Measurements from ENCODE around the gene TH. TPM values are rescaled to one million over a fixed set of nuclear protein-coding genes. Genes with fewer than 3 reads are reported as not detected.
A peak's percentile ranks its signal among the peaks of the same experiment; 100 is the strongest.

Gene TH
- polyA plus RNA-seq, 1 of the 3 experiments (the other 2 are of a cell fraction): not detected

DNA sequence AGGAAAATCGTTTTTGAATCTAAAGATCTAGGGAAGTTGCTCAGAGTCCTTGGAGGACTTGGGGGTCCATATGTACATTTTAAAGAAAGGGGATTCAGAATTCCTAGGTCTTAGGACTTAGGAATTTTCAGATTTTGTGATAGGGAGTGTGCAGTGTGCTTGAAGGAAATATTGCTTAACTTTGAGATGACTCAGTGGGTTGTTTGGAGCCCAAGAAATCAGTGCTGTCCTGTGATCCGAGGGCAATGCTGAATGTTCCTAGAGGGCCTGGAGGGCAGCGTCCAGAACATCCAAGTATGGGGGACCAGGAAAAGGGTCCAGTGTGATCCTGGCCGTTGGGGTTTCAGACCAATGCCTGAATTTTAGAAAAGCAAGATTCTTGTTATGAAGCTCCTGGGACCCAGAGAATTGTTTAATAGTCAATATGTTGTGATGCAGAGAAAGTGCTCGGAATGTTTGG is 29.3 kb downstream of the TH start:
- Histone ChIP-seq H4K20me1 (ENCODE audit: insufficient read depth) (no peaks in the 10 kb centered on the region), H3K4me1 (ENCODE audit: control insufficient read depth in 1 of 2, insufficient read depth in 2 of 2, low read depth in 1 of 2, low read length in 1 of 2) (no peaks in the 10 kb centered on the region; a peak in 1 of 4 replicates), H3K9me3 (no peaks in the 10 kb centered on the region), H3K27me3 (ENCODE audit: insufficient read depth) (peaks cover 72% of the 10 kb centered on the region), H2AFZ (ENCODE audit: low read depth) (no peak overlapping the region), H3K9ac (no peak overlapping the region), H3F3A (replicated peaks; ENCODE audit: insufficient read depth) (peaks cover 8% of the 10 kb centered on the region), H3K4me2 (no peak overlapping the region), H3K79me2 (ENCODE audit: insufficient read depth) (no peaks in the 10 kb centered on the region), H3K36me3 (replicated peaks in 1 of 2; ENCODE audit: control insufficient read depth in 1 of 2, insufficient read depth in 2 of 2, low read length in 1 of 2) (no peaks in the 10 kb centered on the region), H3K27ac (ENCODE audit: low read depth in 2 of 2, low read length in 1 of 2) (no peak overlapping the region; a peak in 1 of 4 replicates), H3K4me3 (ENCODE audit: low read depth in 2 of 2, low read length in 1 of 2) (no peak overlapping the region), H3K9me2 (no peaks in the 10 kb centered on the region)
- under 1% methylated on average over 5 of the region's 5 CpGs for WGBS (ENCODE audit: low lambda C conversion rate)
- TF ChIP-seq RFX5 (IDR thresholded peaks at IDR 0.05; ENCODE audit: low read length) (no peak), NRF1 (IDR thresholded peaks at IDR 0.05; ENCODE audit: low read depth, low read length) (no peak), GATA2 (CRISPR knock-in tag; IDR thresholded peaks at IDR 0.05) (no peak), SMC3 (IDR thresholded peaks at IDR 0.05; ENCODE audit: low read depth, low read length) (no peak), NFIC (IDR thresholded peaks at IDR 0.05; ENCODE audit: borderline replicate concordance) (no peak), MXI1 (IDR thresholded peaks at IDR 0.05; ENCODE audit: low read depth, low read length) (no peak), FOSL2 (IDR thresholded peaks at IDR 0.05; ENCODE audit: borderline replicate concordance, low read depth) (no peak), GABPA (IDR thresholded peaks at IDR 0.05; ENCODE audit: low read depth) (no peak), TCF12 (IDR thresholded peaks at IDR 0.05) (no peak), POLR2AphosphoS5 (IDR thresholded peaks at IDR 0.05; ENCODE audit: low read depth, low read length) (no peak), RCOR1 (IDR thresholded peaks at IDR 0.05; ENCODE audit: low read length) (no peak), FOXJ3 (CRISPR knock-in tag; IDR thresholded peaks at IDR 0.05) (no peak), YY1 (IDR thresholded peaks at IDR 0.05; ENCODE audit: low read depth) (no peak)
- TF ChIP-seq, protein P1, sequence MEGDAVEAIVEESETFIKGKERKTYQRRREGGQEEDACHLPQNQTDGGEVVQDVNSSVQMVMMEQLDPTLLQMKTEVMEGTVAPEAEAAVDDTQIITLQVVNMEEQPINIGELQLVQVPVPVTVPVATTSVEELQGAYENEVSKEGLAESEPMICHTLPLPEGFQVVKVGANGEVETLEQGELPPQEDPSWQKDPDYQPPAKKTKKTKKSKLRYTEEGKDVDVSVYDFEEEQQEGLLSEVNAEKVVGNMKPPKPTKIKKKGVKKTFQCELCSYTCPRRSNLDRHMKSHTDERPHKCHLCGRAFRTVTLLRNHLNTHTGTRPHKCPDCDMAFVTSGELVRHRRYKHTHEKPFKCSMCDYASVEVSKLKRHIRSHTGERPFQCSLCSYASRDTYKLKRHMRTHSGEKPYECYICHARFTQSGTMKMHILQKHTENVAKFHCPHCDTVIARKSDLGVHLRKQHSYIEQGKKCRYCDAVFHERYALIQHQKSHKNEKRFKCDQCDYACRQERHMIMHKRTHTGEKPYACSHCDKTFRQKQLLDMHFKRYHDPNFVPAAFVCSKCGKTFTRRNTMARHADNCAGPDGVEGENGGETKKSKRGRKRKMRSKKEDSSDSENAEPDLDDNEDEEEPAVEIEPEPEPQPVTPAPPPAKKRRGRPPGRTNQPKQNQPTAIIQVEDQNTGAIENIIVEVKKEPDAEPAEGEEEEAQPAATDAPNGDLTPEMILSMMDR (IDR thresholded peaks at IDR 0.05): no peak
- CTCF ChIA-PET: interaction anchor here (0.6 to 25.3 kb wide), 8 partner anchors 9 to 1050 kb away, joined by 3 to 1098 read pairs (median 14); partner anchors contain the start of genes SYT8 and TNNI2
- DNase-seq: no peak
- POLR2A ChIA-PET: interaction anchor here (1.2 kb wide), 1 partner anchor 8 kb away, joined by 3 read pairs; no protein-coding TSS in a partner anchor

DNA sequence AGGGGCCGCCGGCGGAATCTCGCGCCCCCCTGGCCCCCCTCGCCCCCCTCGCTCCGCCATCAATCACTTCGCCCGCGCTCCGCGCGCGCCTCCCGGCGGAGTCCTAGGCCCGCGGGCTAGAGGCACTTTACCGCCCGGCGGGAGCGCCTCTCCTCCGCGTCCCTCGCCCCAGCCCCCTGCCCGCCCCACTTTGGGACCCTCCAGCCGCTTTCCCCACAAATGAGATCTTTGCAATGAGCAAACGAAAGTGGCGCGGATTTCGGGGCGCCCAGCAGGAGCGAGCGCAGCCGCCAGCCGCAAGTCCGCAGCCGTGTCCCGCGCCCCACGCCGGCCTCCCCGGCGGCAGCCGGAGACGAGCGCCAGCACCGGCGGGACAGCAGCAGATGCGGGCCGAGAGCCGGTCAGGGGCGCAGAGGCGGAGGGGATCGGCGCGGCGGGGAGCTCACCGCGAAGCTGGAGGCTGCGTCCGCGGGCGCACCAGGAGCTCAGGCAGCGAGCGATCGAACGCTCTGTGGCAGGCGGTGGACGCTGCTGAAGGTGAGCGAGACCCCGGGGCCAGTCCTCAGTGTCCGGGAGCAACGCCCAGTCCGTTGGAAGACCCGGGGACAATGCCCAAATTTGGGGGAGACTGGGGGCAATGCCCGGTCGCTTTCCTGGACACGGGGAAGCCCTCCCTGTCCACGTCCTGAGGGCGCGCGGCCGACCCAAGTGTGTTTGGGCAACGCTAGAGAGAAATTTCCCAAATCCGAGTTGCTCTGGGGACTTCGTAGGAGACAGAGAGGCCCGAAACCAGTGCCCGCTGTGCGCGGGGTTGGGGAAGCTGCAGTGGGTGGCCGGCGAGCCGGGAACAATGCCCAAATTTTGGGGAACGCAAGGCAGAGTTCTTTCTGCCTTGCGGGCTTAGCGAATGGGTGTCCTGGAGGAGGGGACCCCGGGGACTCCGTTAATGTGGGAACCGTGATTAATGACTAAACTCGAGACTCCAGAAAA is 30.9 kb downstream of the TH start:
- ChIA-PET POLR2A (interaction anchor here (1.0 to 1.7 kb wide), 6 partner anchors 41 to 193 kb away, joined by 3 to 5 read pairs (median 4); no protein-coding TSS in a partner anchor), CTCF (interaction anchor here (0.6 to 25.3 kb wide), 18 partner anchors 7 to 488 kb away, joined by 3 to 1098 read pairs (median 4); partner anchors contain the start of genes SYT8 and TNNI2)
- Histone ChIP-seq H3K27ac (ENCODE audit: low read depth in 2 of 2, low read length in 1 of 2) (no peak overlapping the region; a peak in 1 of 4 replicates), H3K36me3 (replicated peaks in 1 of 2; ENCODE audit: control insufficient read depth in 1 of 2, insufficient read depth in 2 of 2, low read length in 1 of 2) (no peaks in the 10 kb centered on the region), H3K27me3 (ENCODE audit: insufficient read depth) (peaks cover 59% of the 10 kb centered on the region), H3K9me3 (no peaks in the 10 kb centered on the region), H3K4me2 (no peak overlapping the region), H3K9ac (no peak overlapping the region), H3K9me2 (no peaks in the 10 kb centered on the region), H3K79me2 (ENCODE audit: insufficient read depth) (no peaks in the 10 kb centered on the region), H2AFZ (ENCODE audit: low read depth) (no peak overlapping the region), H3F3A (replicated peaks; ENCODE audit: insufficient read depth) (peaks cover 8% of the 10 kb centered on the region), H4K20me1 (ENCODE audit: insufficient read depth) (no peaks in the 10 kb centered on the region), H3K4me1 (ENCODE audit: control insufficient read depth in 1 of 2, insufficient read depth in 2 of 2, low read depth in 1 of 2, low read length in 1 of 2) (no peaks in the 10 kb centered on the region; a peak in 1 of 4 replicates), H3K4me3 (ENCODE audit: low read depth in 2 of 2, low read length in 1 of 2) (peak overlapping the region in 1 of 2 experiments; percentile 34; a peak in 1 of 4 replicates)
- DNase-seq: no peak
- no peak for TF ChIP-seq RFX5 (IDR thresholded peaks at IDR 0.05; ENCODE audit: low read length)
- TF ChIP-seq, protein P2, sequence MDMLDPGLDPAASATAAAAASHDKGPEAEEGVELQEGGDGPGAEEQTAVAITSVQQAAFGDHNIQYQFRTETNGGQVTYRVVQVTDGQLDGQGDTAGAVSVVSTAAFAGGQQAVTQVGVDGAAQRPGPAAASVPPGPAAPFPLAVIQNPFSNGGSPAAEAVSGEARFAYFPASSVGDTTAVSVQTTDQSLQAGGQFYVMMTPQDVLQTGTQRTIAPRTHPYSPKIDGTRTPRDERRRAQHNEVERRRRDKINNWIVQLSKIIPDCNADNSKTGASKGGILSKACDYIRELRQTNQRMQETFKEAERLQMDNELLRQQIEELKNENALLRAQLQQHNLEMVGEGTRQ (IDR thresholded peaks at IDR 0.05; ENCODE audit: borderline replicate concordance, low read depth, low read length): no peak
- no peak for TF ChIP-seq TAF1 (IDR thresholded peaks at IDR 0.05; ENCODE audit: borderline replicate concordance, low read depth, low read length)
- TF ChIP-seq FOSL2 (IDR thresholded peaks at IDR 0.05; ENCODE audit: borderline replicate concordance, low read depth): no peak
- no peak for TF ChIP-seq RAD21 (IDR thresholded peaks at IDR 0.05; ENCODE audit: low read length)
- TF ChIP-seq CHD2 (IDR thresholded peaks at IDR 0.05; ENCODE audit: low read length, partially characterized antibody): no peak
- TF ChIP-seq MXI1 (IDR thresholded peaks at IDR 0.05; ENCODE audit: low read depth, low read length): no peak
- TF ChIP-seq, protein P3, sequence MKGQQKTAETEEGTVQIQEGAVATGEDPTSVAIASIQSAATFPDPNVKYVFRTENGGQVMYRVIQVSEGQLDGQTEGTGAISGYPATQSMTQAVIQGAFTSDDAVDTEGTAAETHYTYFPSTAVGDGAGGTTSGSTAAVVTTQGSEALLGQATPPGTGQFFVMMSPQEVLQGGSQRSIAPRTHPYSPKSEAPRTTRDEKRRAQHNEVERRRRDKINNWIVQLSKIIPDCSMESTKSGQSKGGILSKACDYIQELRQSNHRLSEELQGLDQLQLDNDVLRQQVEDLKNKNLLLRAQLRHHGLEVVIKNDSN (IDR thresholded peaks at IDR 0.05; ENCODE audit: borderline replicate concordance, low read depth): no peak
- no peak for TF ChIP-seq SIN3A (IDR thresholded peaks at IDR 0.05; ENCODE audit: borderline replicate concordance, low read depth, low read length)
- 12% methylated on average over 29 of the region's 102 CpGs for WGBS (ENCODE audit: low lambda C conversion rate)
